Measurements from ENCODE around the gene FGD2. TPM values are rescaled to one million over a fixed set of nuclear protein-coding genes. Genes with fewer than 3 reads are reported as not detected.

Gene FGD2
- total RNA-seq, 1 donor from 2014 or later, result not detected

- no peak for TF ChIP-seq CTCF (IDR thresholded peaks at IDR 0.05)
- H3K4me1 Mint-ChIP-seq (ENCODE audit: unreplicated experiment), result peaks cover 43% of the 10 kb centered on the region
- no peak overlapping the region for H3K27ac Mint-ChIP-seq (ENCODE audit: unreplicated experiment)
- DNase-seq (ENCODE audit: extremely low spot score, unreplicated experiment), result no peak
- H3K27me3 Mint-ChIP-seq (ENCODE audit: unreplicated experiment), result no peaks in the 10 kb centered on the region
- H3K36me3 Mint-ChIP-seq (ENCODE audit: unreplicated experiment), result no peaks in the 10 kb centered on the region
- no peaks in the 10 kb centered on the region for H3K9me3 Mint-ChIP-seq (ENCODE audit: unreplicated experiment)
- no peak overlapping the region for H3K4me3 Mint-ChIP-seq (ENCODE audit: unreplicated experiment)
These were observed 68.8 kb downstream of the FGD2 start for GRCh38 chr6:37074053-37074827.

DNA sequence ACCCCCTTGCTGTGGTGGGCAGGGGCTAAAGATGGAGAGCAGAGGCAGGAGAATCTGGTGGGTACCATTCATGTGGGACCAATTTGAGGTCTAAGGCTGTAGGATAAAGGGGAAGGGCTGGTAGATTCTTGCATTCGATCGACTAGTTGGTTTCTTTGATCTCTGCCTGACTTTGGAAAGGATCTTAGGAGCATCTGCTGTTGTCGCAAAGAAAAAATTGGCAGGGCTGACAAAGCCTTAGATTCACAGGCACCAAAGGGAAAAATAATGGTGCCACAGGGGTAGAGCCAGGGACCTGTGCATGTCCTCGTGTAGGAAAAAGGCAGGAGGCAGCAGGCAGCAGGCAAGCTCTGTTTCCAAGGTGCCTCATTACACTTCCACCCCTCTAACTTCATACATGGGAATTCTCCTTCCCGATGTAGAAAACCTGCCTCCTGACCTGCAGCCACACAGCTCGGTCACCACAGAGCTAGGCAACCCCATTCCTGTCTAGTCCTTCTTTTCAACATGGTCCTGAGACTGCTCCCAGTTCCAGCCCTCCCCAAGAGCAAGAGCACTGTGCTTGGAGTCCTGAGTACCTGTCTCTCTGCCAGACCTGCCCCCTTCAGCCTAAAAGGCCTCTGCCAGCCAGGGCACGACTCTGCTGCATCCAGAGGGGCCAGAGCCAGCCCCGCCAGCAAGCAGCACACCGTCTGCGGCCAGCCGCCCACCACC, 71.9 kb downstream of the FGD2 start:
- Mint-ChIP-seq H3K27me3 (ENCODE audit: unreplicated experiment) (no peaks in the 10 kb centered on the region), H3K9me3 (ENCODE audit: unreplicated experiment) (no peaks in the 10 kb centered on the region), H3K4me3 (ENCODE audit: unreplicated experiment) (no peak overlapping the region), H3K36me3 (ENCODE audit: unreplicated experiment) (no peaks in the 10 kb centered on the region), H3K4me1 (ENCODE audit: unreplicated experiment) (peaks cover 31% of the 10 kb centered on the region), H3K27ac (ENCODE audit: unreplicated experiment) (peak overlapping the region; percentile 83)
- TF ChIP-seq CTCF (IDR thresholded peaks at IDR 0.05), result no peak
- no peak for DNase-seq (ENCODE audit: extremely low spot score, unreplicated experiment)

- DNase-seq (ENCODE audit: extremely low spot score, unreplicated experiment), result peak; percentile 95
- no peak for TF ChIP-seq CTCF (IDR thresholded peaks at IDR 0.05)
- Mint-ChIP-seq H3K4me1 (ENCODE audit: unreplicated experiment) (peaks cover 27% of the 10 kb centered on the region), H3K36me3 (ENCODE audit: unreplicated experiment) (no peaks in the 10 kb centered on the region), H3K27me3 (ENCODE audit: unreplicated experiment) (no peaks in the 10 kb centered on the region), H3K27ac (ENCODE audit: unreplicated experiment) (peak overlapping the region; percentile 83), H3K9me3 (ENCODE audit: unreplicated experiment) (no peaks in the 10 kb centered on the region), H3K4me3 (ENCODE audit: unreplicated experiment) (no peak overlapping the region)
These were observed 72.4 kb downstream of the FGD2 start for GRCh38 chr6:37077905-37078296.

Other genes starting within 250 kb of the FGD2 start
- not detected in 2 replicates for gene CPNE5, start 166.2 kb upstream of the FGD2 start, total RNA-seq
- gene PPIL1, start 130.9 kb upstream of the FGD2 start, total RNA-seq, result 21.0 and 21.4 TPM in 2 replicates
- gene C6orf89, start 119.7 kb upstream of the FGD2 start, total RNA-seq, result 71.2 and 73.2 TPM in 2 replicates
- gene PI16, start 50.9 kb upstream of the FGD2 start, total RNA-seq, result not detected in 2 replicates
- 175 and 180 TPM in 2 replicates for gene MTCH1, start 19.5 kb upstream of the FGD2 start, total RNA-seq
- 8.9 and 12.8 TPM in 2 replicates for gene PIM1, start 164.5 kb downstream of the FGD2 start, total RNA-seq

All from osteocyte (in vitro differentiated cells).